ENCODE measurements around the gene FMNL3.

DNA sequence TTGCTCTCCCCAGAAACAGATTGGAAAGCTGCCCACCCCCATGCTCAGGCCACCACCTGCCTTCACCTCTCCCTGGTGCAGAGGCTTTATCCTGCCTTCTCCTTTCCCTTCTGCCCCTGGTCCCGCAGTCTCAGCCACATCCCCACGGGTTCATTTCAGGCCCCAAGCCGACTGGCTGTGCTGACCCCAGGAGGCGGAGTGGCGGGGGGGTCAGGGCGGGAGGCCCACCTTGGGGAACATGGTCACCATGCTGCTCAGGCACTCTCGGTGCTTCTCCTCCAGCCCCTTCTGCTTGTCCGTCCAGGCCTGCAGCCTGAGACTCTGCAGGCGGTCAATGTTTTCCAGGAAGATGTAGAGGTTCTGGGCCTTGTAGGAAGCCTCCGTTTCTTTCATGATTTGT lies 108.7 kb downstream of the FMNL3 start:
- TF ChIP-seq ARNTL (CRISPR knock-in tag; IDR thresholded peaks at IDR 0.05; ENCODE audit: borderline replicate concordance, low read depth), result no peak
- TF ChIP-seq, protein P1, sequence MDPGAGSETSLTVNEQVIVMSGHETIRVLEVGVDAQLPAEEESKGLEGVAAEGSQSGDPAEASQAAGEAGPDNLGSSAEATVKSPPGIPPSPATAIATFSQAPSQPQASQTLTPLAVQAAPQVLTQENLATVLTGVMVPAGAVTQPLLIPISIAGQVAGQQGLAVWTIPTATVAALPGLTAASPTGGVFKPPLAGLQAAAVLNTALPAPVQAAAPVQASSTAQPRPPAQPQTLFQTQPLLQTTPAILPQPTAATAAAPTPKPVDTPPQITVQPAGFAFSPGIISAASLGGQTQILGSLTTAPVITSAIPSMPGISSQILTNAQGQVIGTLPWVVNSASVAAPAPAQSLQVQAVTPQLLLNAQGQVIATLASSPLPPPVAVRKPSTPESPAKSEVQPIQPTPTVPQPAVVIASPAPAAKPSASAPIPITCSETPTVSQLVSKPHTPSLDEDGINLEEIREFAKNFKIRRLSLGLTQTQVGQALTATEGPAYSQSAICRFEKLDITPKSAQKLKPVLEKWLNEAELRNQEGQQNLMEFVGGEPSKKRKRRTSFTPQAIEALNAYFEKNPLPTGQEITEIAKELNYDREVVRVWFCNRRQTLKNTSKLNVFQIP (CRISPR knock-in tag; IDR thresholded peaks at IDR 0.05; ENCODE audit: borderline replicate concordance, low read depth), result no peak
- no peak for TF ChIP-seq ZNF8 (CRISPR knock-in tag; IDR thresholded peaks at IDR 0.05)
- no peak for TF ChIP-seq RARB (CRISPR knock-in tag; IDR thresholded peaks at IDR 0.05)
- no peak for TF ChIP-seq CREB5 (CRISPR knock-in tag; IDR thresholded peaks at IDR 0.05; ENCODE audit: low read depth)
- TF ChIP-seq ZFP30 (CRISPR knock-in tag; IDR thresholded peaks at IDR 0.05), result no peak
- TF ChIP-seq TOX (CRISPR knock-in tag; IDR thresholded peaks at IDR 0.05; ENCODE audit: borderline replicate concordance), result no peak
- no peak for TF ChIP-seq OSR1 (CRISPR knock-in tag; IDR thresholded peaks at IDR 0.05)
- TF ChIP-seq, protein P2, sequence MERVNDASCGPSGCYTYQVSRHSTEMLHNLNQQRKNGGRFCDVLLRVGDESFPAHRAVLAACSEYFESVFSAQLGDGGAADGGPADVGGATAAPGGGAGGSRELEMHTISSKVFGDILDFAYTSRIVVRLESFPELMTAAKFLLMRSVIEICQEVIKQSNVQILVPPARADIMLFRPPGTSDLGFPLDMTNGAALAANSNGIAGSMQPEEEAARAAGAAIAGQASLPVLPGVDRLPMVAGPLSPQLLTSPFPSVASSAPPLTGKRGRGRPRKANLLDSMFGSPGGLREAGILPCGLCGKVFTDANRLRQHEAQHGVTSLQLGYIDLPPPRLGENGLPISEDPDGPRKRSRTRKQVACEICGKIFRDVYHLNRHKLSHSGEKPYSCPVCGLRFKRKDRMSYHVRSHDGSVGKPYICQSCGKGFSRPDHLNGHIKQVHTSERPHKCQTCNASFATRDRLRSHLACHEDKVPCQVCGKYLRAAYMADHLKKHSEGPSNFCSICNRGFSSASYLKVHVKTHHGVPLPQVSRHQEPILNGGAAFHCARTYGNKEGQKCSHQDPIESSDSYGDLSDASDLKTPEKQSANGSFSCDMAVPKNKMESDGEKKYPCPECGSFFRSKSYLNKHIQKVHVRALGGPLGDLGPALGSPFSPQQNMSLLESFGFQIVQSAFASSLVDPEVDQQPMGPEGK (CRISPR knock-in tag; IDR thresholded peaks at IDR 0.05; ENCODE audit: borderline replicate concordance), result no peak
- no peak for TF ChIP-seq TSHZ2 (CRISPR knock-in tag; IDR thresholded peaks at IDR 0.05)
- no peak for TF ChIP-seq CSDC2 (CRISPR knock-in tag; IDR thresholded peaks at IDR 0.05)
- no peak for TF ChIP-seq TCF4 (CRISPR knock-in tag; IDR thresholded peaks at IDR 0.05; ENCODE audit: borderline replicate concordance)

All from SK-N-SH treated with all-trans-retinoic acid at 6 μM for 48 hours (cell line).